Endothelial cell (in vitro differentiated cells): ENCODE measurements around the gene GNL2. TPM values are rescaled to one million over a fixed set of nuclear protein-coding genes. Genes with fewer than 3 reads are reported as not detected.

ENCODE experiments used
- DNase-seq: peaks from one replicate; pipeline ENCODE4 v3.0.0; 2021; ENCODE audit warnings: low spot score
- H3K27ac Mint-ChIP-seq: one replicate; pipeline ENCODE4 v1.8.0; 2021; ENCODE audit warnings: mixed read lengths, inconsistent platforms; ENCODE audit not compliant: unreplicated experiment
- H3K27me3 Mint-ChIP-seq: one replicate; pipeline ENCODE4 v1.8.0; 2021; ENCODE audit warnings: mild to moderate bottlenecking, moderate library complexity, mixed read lengths, inconsistent platforms; ENCODE audit not compliant: unreplicated experiment
- H3K36me3 Mint-ChIP-seq: one replicate; pipeline ENCODE4 v1.8.0; 2021; ENCODE audit warnings: mild to moderate bottlenecking, low read depth, mixed read lengths, inconsistent platforms; ENCODE audit not compliant: unreplicated experiment
- H3K4me1 Mint-ChIP-seq: one replicate; pipeline ENCODE4 v1.8.0; 2021; ENCODE audit warnings: mild to moderate bottlenecking, mixed read lengths, inconsistent platforms; ENCODE audit not compliant: unreplicated experiment
- H3K4me3 Mint-ChIP-seq: one replicate; pipeline ENCODE4 v1.8.0; 2021; ENCODE audit warnings: mild to moderate bottlenecking, mixed read lengths, inconsistent platforms; ENCODE audit not compliant: unreplicated experiment
- H3K9me3 Mint-ChIP-seq: one replicate; pipeline ENCODE4 v1.8.0; 2021; ENCODE audit warnings: mixed read lengths, inconsistent platforms; ENCODE audit not compliant: unreplicated experiment
- CTCF ChIP-seq: fragments of 200-600 bp; sonication (generic); IDR thresholded peaks from one replicate; pipeline ENCODE4 v1.5.0; 2021; ENCODE audit warnings: antibody characterized with exemption; ENCODE audit not compliant: unreplicated experiment
- total RNA-seq: library from RNA; stranded (reverse); fragmentation: NEBNext Ultra II Directional; extraction: Animal tissue kit (Norgen Biotek cat#: 25700); gene quantifications from one replicate; pipeline ENCODE4 v1.2.1, GENCODE V29; 2021; ENCODE audit not compliant: unreplicated experiment

Gene GNL2
- total RNA-seq, 1 donor from 2014 or later: 38.9 TPM

GRCh38 chr1:37602750-37603694 is 7.3 kb upstream of the GNL2 start:
- peak; percentile 59 for TF ChIP-seq CTCF
- no peaks in the 10 kb centered on the region for H3K9me3 Mint-ChIP-seq
- H3K36me3 Mint-ChIP-seq: no peaks in the 10 kb centered on the region
- no peak overlapping the region for H3K27ac Mint-ChIP-seq
- DNase-seq: peak; percentile 35
- peaks cover 3% of the 10 kb centered on the region for H3K27me3 Mint-ChIP-seq
- no peaks in the 10 kb centered on the region for H3K4me1 Mint-ChIP-seq
- no peak overlapping the region for H3K4me3 Mint-ChIP-seq

GRCh38 chr1:37601441-37601840 is 5.7 kb upstream of the GNL2 start:
- DNase-seq: no peak
- H3K27me3 Mint-ChIP-seq: peaks cover 3% of the 10 kb centered on the region
- H3K36me3 Mint-ChIP-seq: no peaks in the 10 kb centered on the region
- no peak overlapping the region for H3K27ac Mint-ChIP-seq
- TF ChIP-seq CTCF: no peak
- H3K9me3 Mint-ChIP-seq: no peaks in the 10 kb centered on the region
- H3K4me1 Mint-ChIP-seq: no peaks in the 10 kb centered on the region
- H3K4me3 Mint-ChIP-seq: no peak overlapping the region

GRCh38 chr1:37599940-37600339 is 4.2 kb upstream of the GNL2 start:
- H3K27me3 Mint-ChIP-seq: peaks cover 9% of the 10 kb centered on the region
- H3K36me3 Mint-ChIP-seq: no peaks in the 10 kb centered on the region
- no peak overlapping the region for H3K27ac Mint-ChIP-seq
- no peak overlapping the region for H3K4me3 Mint-ChIP-seq
- DNase-seq: no peak
- TF ChIP-seq CTCF: no peak
- peaks cover 11% of the 10 kb centered on the region for H3K4me1 Mint-ChIP-seq
- H3K9me3 Mint-ChIP-seq: no peaks in the 10 kb centered on the region

GRCh38 chr1:37596182-37596667 is 488 bp upstream of the GNL2 start:
- Mint-ChIP-seq H3K9me3 (no peaks in the 10 kb centered on the region), H3K4me3 (peak overlapping the region; percentile 100), H3K27me3 (peaks cover 6% of the 10 kb centered on the region), H3K27ac (peak overlapping the region; percentile 99), H3K4me1 (peaks cover 15% of the 10 kb centered on the region), H3K36me3 (peaks cover 5% of the 10 kb centered on the region)
- DNase-seq: no peak
- TF ChIP-seq CTCF: no peak

GRCh38 chr1:37593726-37594125 is 2.0 kb downstream of the GNL2 start:
- Mint-ChIP-seq H3K4me1 (peaks cover 15% of the 10 kb centered on the region), H3K27ac (no peak overlapping the region), H3K9me3 (no peaks in the 10 kb centered on the region), H3K4me3 (no peak overlapping the region), H3K36me3 (peaks cover 9% of the 10 kb centered on the region), H3K27me3 (peaks cover 6% of the 10 kb centered on the region)
- no peak for DNase-seq
- no peak for TF ChIP-seq CTCF
